ENCODE measurements around the gene RIN1.

The RIN1 gene

GRCh38 chr11:66292543-66293332 is 43.5 kb downstream of the RIN1 start:
- peak; percentile 15 for DNase-seq

DNA sequence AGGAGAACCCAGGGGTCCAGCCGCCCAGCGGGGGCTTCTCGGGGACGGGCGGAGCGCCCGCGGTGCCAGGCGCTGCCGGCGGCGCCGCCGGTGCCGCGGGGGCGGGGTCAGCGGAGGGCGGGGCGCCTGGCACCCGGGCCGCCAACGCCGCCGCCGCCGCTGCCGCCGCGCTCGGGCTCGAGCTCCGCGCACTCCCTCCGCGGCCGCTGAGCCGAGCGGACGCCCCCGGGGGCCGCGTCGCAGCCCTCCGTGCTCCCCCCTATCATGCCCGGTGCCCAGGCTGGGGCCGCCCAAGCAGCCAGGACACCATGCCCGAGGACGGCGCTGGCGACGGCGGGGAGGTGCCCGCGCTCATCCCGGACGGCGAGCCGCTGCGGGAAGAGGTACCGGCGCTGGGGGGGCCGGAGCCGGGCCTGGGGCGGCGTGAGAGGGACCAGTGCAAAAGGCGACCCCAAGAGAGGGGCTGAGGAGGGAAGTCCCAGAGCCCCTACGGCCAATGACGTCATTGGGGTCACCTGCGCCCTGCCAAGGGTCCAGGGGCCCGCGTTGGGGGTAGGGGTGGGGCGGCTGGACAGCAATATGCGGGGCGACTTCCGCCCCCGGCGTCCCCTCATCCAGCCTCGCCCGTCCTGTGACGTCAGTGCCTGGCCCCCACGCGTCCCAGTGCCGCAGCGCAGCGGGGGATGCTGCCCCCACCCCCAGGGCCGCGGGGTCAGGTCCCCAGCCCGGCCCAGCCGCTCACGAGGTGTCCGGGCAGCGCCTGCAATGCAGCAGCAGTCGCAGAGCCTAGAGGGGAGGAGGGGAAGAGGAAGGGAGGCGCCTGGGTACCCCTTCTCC is 44.3 kb downstream of the RIN1 start, which contains the start of gene TMEM151A:
TSS of gene TMEM151A (plus strand) at position 189 of the 837 bp plus-strand sequence. CDS start at position 309, 120 bp downstream.
- DNase-seq: peak; percentile 34

DNA sequence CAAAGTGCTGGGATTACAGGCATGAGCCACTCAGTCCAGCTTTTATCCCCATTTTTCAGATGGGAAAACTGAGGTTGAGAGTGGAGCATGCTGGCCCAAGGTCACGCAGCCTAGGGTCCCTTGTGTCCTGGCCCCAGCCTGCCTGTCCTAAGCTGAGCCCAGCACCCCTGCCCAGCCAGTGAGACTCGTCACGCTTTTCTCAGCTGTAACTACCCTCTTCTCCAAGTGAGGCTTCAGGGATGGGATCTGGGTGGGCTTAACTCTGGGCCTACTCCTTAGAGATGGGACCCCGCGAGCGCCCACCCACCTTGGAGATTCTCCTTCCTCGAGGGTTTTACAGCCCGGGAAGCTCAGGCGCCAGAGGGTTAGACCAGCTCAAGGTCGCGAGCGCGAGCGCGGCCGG is 44.9 kb downstream of the RIN1 start:
- DNase-seq: no peak

GRCh38 chr11:66290330-66290621 is 46.0 kb downstream of the RIN1 start:
- DNase-seq: no peak

- DNase-seq: peak; percentile 48
Observed at GRCh38 chr11:66289548-66290329, 46.5 kb downstream of the RIN1 start.

DNA sequence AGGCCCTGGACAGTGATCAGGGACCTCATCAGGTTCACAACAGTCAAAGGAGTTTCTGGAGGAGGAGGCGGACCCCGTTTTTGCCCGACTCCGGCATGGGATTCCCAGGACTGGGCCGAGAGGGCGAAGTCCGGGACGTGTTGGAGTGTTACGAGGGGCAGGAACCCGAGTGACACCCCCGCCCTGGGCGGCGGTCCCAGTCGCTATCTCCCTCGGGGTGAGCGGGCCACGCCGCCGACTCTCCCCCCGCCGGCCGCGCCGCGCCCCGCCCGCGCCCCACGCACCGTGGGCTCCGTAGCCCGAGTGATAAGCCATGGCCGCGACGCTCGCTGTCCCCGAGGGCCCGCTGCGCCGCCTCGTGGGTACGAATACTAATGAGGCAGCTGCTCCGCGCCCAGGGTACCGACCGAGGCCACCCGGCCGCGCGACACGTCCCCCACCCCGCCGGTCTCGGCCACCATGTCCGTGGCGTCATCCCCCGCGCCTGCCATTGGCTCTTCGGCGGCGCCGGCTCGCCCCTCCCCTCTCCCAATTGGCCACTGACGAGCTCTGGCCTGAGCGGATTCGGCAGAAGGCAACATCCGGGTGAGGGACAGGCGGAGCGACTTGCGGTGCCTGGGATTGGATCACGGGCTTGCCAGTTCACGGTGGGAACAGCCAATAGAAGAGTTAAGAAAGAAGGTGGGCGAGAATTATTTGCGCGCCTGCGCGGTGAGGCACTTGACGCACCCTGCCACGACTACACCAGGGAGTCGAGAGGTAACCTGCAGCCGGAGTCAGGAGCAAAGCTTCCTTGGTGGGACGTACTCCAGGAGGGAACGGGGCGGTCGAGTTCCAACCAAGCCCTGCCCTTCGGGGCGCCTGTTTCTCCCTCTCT is 47.3 kb downstream of the RIN1 start, which contains the start of gene YIF1A:
TSS of gene YIF1A (minus strand) at position 473 of the 877 bp plus-strand sequence. CDS start at position 315, 158 bp downstream.
- peak; percentile 99 for DNase-seq

DNA sequence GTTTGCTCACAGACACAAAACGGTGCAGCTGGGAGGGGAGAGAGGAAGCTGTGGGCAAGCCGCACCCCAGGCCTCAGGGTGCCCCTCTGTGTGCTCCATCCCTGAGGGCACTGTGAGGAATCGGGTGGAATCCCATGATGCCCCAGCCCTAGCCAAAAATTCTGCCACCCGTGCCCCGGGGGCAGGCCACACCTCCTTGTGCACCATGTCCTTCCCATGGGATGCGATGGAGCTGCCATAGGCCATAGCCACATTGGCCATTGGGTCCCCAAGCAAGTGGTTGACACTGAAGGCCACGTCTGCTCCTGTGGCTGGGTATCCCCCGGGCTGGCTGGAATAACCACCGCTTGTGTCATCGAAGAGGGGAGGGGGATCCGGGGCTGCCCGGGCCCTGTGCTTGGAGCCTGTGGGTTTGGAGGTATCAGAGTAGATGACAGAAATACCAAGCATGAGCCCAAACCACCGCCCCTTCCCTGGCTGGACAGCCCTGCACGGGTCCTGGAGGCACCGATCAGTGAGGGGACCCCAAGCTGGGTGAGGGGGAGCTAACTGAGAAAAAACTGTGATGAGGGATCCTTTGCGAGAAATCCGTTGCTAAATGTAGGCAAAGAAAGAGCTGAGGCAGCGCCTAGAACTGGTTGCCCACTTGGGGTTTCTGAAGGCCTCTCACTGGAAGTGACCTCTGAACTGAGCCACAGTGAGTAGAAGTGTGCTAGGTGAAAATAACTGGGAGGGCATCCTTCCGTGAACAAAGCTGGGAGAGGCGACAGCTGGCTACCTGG is 48.2 kb downstream of the RIN1 start:
- DNase-seq: no peak

DNA sequence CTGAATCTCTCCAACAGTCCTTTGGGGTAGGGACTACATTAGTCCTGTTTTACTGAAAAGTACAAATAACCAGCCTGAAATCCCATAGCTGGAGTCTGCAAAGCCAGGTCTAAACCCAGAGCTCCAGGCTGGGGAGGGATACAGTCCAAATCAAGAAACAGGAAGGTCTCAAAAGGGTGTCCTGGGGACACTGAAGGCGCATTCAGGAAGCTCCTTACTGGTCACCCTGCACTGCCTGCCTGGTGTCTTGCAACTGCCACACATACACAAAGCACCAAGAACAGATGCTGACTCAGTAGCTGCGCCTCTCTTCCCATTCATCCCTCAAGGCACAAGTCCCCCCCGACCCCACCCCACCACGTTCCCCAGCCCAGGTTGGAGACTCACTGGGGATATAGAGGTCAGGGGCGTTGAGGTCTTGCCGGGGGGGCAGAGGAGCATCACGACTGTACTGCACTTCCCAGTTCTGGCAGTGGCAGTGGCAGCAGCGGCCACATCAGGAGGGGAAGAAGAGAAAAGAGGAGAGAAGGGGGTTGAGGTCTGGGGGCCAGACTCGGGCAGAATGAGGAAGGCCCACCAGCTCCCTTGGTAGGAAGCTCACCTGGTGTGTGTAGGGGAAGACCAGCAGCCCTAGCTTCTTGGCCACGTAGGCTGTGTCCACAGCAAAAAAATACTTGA is 48.9 kb downstream of the RIN1 start:
- DNase-seq: no peak

DNA sequence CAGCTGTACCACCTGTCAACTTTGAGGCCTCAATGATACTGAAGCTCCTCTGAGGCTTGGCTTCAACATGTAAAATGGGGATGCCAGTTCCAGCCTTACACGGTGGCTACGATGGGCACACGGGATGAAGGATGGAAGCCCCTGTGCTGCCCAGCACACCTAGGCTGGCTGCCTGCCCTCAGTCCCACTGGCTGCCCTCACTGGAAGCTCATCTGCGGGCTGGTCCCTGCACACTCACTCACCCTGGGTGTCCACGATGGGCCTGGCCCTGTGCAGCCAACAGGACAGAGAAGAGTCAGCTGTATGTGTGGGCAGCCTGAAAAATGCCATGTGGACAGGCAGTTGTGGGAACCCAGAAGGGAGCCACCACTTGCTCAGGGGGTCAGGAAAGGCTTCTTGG is 49.5 kb downstream of the RIN1 start:
- no peak for DNase-seq

- DNase-seq: no peak
Observed at GRCh38 chr11:66285250-66285947, 50.8 kb downstream of the RIN1 start.

- DNase-seq: no peak
Observed at GRCh38 chr11:66284526-66285078, 51.6 kb downstream of the RIN1 start.

GRCh38 chr11:66283461-66284105 is 52.7 kb downstream of the RIN1 start:
- no peak for DNase-seq

GRCh38 chr11:66282468-66283455 is 53.5 kb downstream of the RIN1 start:
- peak; percentile 98 for DNase-seq
